ENCODE data around the gene FLII.

FLII gene

GRCh38 chr17:18240449-18240848 is 18.1 kb downstream of the FLII start:
- Histone ChIP-seq H3K9ac (ENCODE audit: low read depth, low read length) (no peak overlapping the region), H3K36me3 (ENCODE audit: insufficient read depth, low read length) (peaks cover 11% of the 10 kb centered on the region), H3K4me1 (ENCODE audit: insufficient read depth, low read length) (no peaks in the 10 kb centered on the region; the same call in 1 of the 2 replicates), H3K9me3 (ENCODE audit: control insufficient read depth, insufficient read depth, low read length) (no peaks in the 10 kb centered on the region)

- Histone ChIP-seq H3K9me3 (ENCODE audit: control insufficient read depth, insufficient read depth, low read length) (no peaks in the 10 kb centered on the region), H3K4me1 (ENCODE audit: insufficient read depth, low read length) (no peaks in the 10 kb centered on the region; the same call in 1 of the 2 replicates), H3K36me3 (ENCODE audit: insufficient read depth, low read length) (peaks cover 9% of the 10 kb centered on the region; the same call in 1 of the 2 replicates), H3K9ac (ENCODE audit: low read depth, low read length) (no peak overlapping the region)
These were observed 20.2 kb downstream of the FLII start for GRCh38 chr17:18238299-18238698.

- Histone ChIP-seq H3K4me1 (ENCODE audit: insufficient read depth, low read length) (no peaks in the 10 kb centered on the region; the same call in 1 of the 2 replicates), H3K9ac (ENCODE audit: low read depth, low read length) (no peak overlapping the region), H3K36me3 (ENCODE audit: insufficient read depth, low read length) (peaks cover 9% of the 10 kb centered on the region; the same call in 1 of the 2 replicates), H3K9me3 (ENCODE audit: control insufficient read depth, insufficient read depth, low read length) (no peaks in the 10 kb centered on the region)
These were observed 21.1 kb downstream of the FLII start for GRCh38 chr17:18237461-18237860.

- Histone ChIP-seq H3K4me1 (ENCODE audit: insufficient read depth, low read length) (no peaks in the 10 kb centered on the region; the same call in 1 of the 2 replicates), H3K9ac (ENCODE audit: low read depth, low read length) (no peak overlapping the region), H3K36me3 (ENCODE audit: insufficient read depth, low read length) (peaks cover 9% of the 10 kb centered on the region; the same call in 1 of the 2 replicates), H3K9me3 (ENCODE audit: control insufficient read depth, insufficient read depth, low read length) (no peaks in the 10 kb centered on the region)
These were observed 22.0 kb downstream of the FLII start for GRCh38 chr17:18236494-18236893.

- Histone ChIP-seq H3K9me3 (ENCODE audit: control insufficient read depth, insufficient read depth, low read length) (no peaks in the 10 kb centered on the region), H3K4me1 (ENCODE audit: insufficient read depth, low read length) (no peaks in the 10 kb centered on the region; the same call in 1 of the 2 replicates), H3K9ac (ENCODE audit: low read depth, low read length) (no peak overlapping the region), H3K36me3 (ENCODE audit: insufficient read depth, low read length) (peaks cover 9% of the 10 kb centered on the region; the same call in 1 of the 2 replicates)
These were observed 22.7 kb downstream of the FLII start for GRCh38 chr17:18235743-18236256.

GRCh38 chr17:18234853-18235380 is 23.6 kb downstream of the FLII start:
- Histone ChIP-seq H3K9ac (ENCODE audit: low read depth, low read length) (no peak overlapping the region), H3K9me3 (ENCODE audit: control insufficient read depth, insufficient read depth, low read length) (no peaks in the 10 kb centered on the region), H3K4me1 (ENCODE audit: insufficient read depth, low read length) (no peaks in the 10 kb centered on the region; the same call in 1 of the 2 replicates), H3K36me3 (ENCODE audit: insufficient read depth, low read length) (peaks cover 9% of the 10 kb centered on the region; the same call in 1 of the 2 replicates)

GRCh38 chr17:18233803-18234518 is 24.6 kb downstream of the FLII start:
- Histone ChIP-seq H3K9ac (ENCODE audit: low read depth, low read length) (no peak overlapping the region), H3K36me3 (ENCODE audit: insufficient read depth, low read length) (peaks cover 4% of the 10 kb centered on the region; the same call in 1 of the 2 replicates), H3K9me3 (ENCODE audit: control insufficient read depth, insufficient read depth, low read length) (no peaks in the 10 kb centered on the region), H3K4me1 (ENCODE audit: insufficient read depth, low read length) (no peaks in the 10 kb centered on the region; the same call in 1 of the 2 replicates)

GRCh38 chr17:18231164-18231563 is 27.4 kb downstream of the FLII start:
- no peaks in the 10 kb centered on the region for H3K36me3 ChIP-seq (ENCODE audit: insufficient read depth, low read length)
- no peak overlapping the region for H3K9ac ChIP-seq (ENCODE audit: low read depth, low read length)
- no peaks in the 10 kb centered on the region for H3K9me3 ChIP-seq (ENCODE audit: control insufficient read depth, insufficient read depth, low read length)
- H3K4me1 ChIP-seq (ENCODE audit: insufficient read depth, low read length), result peaks cover 6% of the 10 kb centered on the region; the same call in 1 of the 2 replicates

- peaks cover 6% of the 10 kb centered on the region; the same call in 1 of the 2 replicates for H3K4me1 ChIP-seq (ENCODE audit: insufficient read depth, low read length)
- H3K9ac ChIP-seq (ENCODE audit: low read depth, low read length), result no peak overlapping the region
- no peaks in the 10 kb centered on the region for H3K36me3 ChIP-seq (ENCODE audit: insufficient read depth, low read length)
- no peaks in the 10 kb centered on the region for H3K9me3 ChIP-seq (ENCODE audit: control insufficient read depth, insufficient read depth, low read length)
These were observed 28.0 kb downstream of the FLII start for GRCh38 chr17:18230288-18231141.

- H3K9ac ChIP-seq (ENCODE audit: low read depth, low read length), result no peak overlapping the region
- H3K4me1 ChIP-seq (ENCODE audit: insufficient read depth, low read length), result peaks cover 6% of the 10 kb centered on the region; the same call in 1 of the 2 replicates
- no peaks in the 10 kb centered on the region for H3K9me3 ChIP-seq (ENCODE audit: control insufficient read depth, insufficient read depth, low read length)
- H3K36me3 ChIP-seq (ENCODE audit: insufficient read depth, low read length), result no peaks in the 10 kb centered on the region
These were observed 28.8 kb downstream of the FLII start for GRCh38 chr17:18229771-18230170.

GRCh38 chr17:18229254-18229653 is 29.3 kb downstream of the FLII start:
- H3K9ac ChIP-seq (ENCODE audit: low read depth, low read length), result no peak overlapping the region
- no peaks in the 10 kb centered on the region for H3K9me3 ChIP-seq (ENCODE audit: control insufficient read depth, insufficient read depth, low read length)
- H3K4me1 ChIP-seq (ENCODE audit: insufficient read depth, low read length), result peaks cover 6% of the 10 kb centered on the region; the same call in 1 of the 2 replicates
- H3K36me3 ChIP-seq (ENCODE audit: insufficient read depth, low read length), result no peaks in the 10 kb centered on the region

GRCh38 chr17:18228176-18228682 is 30.3 kb downstream of the FLII start:
- Histone ChIP-seq H3K4me1 (ENCODE audit: insufficient read depth, low read length) (peaks cover 6% of the 10 kb centered on the region), H3K9ac (ENCODE audit: low read depth, low read length) (no peak overlapping the region), H3K36me3 (ENCODE audit: insufficient read depth, low read length) (no peaks in the 10 kb centered on the region), H3K9me3 (ENCODE audit: control insufficient read depth, insufficient read depth, low read length) (no peaks in the 10 kb centered on the region)

GRCh38 chr17:18227635-18228034 is 30.9 kb downstream of the FLII start:
- Histone ChIP-seq H3K36me3 (ENCODE audit: insufficient read depth, low read length) (no peaks in the 10 kb centered on the region), H3K9me3 (ENCODE audit: control insufficient read depth, insufficient read depth, low read length) (no peaks in the 10 kb centered on the region), H3K4me1 (ENCODE audit: insufficient read depth, low read length) (peaks cover 6% of the 10 kb centered on the region), H3K9ac (ENCODE audit: low read depth, low read length) (no peak overlapping the region)

All from ES-I3 (cell line).